IMR-90 (cell line): ENCODE measurements around the gene VNN1. TPM values are rescaled to one million over a fixed set of nuclear protein-coding genes. Genes with fewer than 3 reads are reported as not detected.

Source experiments
- ATAC-seq: fragments of 200-7000 bp; cut with Tn5 transposase; 2 replicates; pipeline ENCODE4 v1.9.1; 2020; ENCODE audit warnings: low read depth, mild to moderate bottlenecking, moderate library complexity
- BruUV-seq: library from RNA; stranded (reverse); fragments of 400-500 nt; replicated peaks from 2 replicates; lab custom pipeline; 2021; lab: Mats Ljungman, UMichigan
- CTCF ChIA-PET: fragments of 300-600 bp; formaldehyde crosslinking; extraction: SDS; loops from one replicate; lab custom pipeline; 2021; ENCODE audit warnings: antibody characterized with exemption; lab: Yijun Ruan, JAX
- POLR2A ChIA-PET: fragments of 300-600 bp; sonication (Branson Sonifier 250); formaldehyde crosslinking; loops from one replicate; lab custom pipeline; 2022; ENCODE audit warnings: antibody characterized with exemption; ENCODE audit not compliant: unreplicated experiment; lab: Charles Lee
- DNase-seq: peaks from one replicate; pipeline ENCODE4 v3.0.0; 2013
- H2AFZ ChIP-seq: replicated peaks from 2 replicates; pipeline ENCODE3; 2013; ENCODE audit warnings: low read length, mild to moderate bottlenecking; ENCODE audit not compliant: poor library complexity
- H2AK5ac ChIP-seq: 2 replicates; pipeline ENCODE4 v1.6.1; 2013; ENCODE audit warnings: low read depth, low read length, inconsistent platforms
- H2AK9ac ChIP-seq: replicated peaks from 2 replicates; pipeline ENCODE3; 2013; ENCODE audit warnings: mild to moderate bottlenecking, low read depth, low read length, moderate library complexity; ENCODE audit not compliant: poor library complexity
- H2BK120ac ChIP-seq: 2 replicates; pipeline ENCODE4 v1.6.1; 2013; ENCODE audit warnings: low read depth, low read length, inconsistent platforms
- H2BK15ac ChIP-seq: 3 replicates; pipeline ENCODE4 v1.6.1; 2013; ENCODE audit warnings: low read depth, low read length, inconsistent platforms
- H2BK20ac ChIP-seq: 2 replicates; pipeline ENCODE4 v1.6.1; 2013; ENCODE audit warnings: low read depth, mild to moderate bottlenecking, inconsistent platforms, low read length, moderate library complexity
- H2BK5ac ChIP-seq: 2 replicates; pipeline ENCODE4 v1.6.1; 2013; ENCODE audit warnings: mild to moderate bottlenecking, low read depth, low read length, inconsistent platforms; ENCODE audit not compliant: poor library complexity, severe bottlenecking
- H3K14ac ChIP-seq: replicated peaks from 2 replicates; pipeline ENCODE4 v1.6.1; 2013; ENCODE audit warnings: low read depth, low read length, inconsistent platforms
- H3K18ac ChIP-seq: 2 replicates; pipeline ENCODE4 v1.6.1; 2013; ENCODE audit warnings: low read depth, low read length, control low read depth
- H3K23ac ChIP-seq: 2 replicates; pipeline ENCODE4 v1.6.1; 2013; ENCODE audit warnings: low read depth, low read length, inconsistent platforms
- H3K27ac ChIP-seq: 2 replicates; pipeline ENCODE4 v1.5.1; 2013; ENCODE audit warnings: mild to moderate bottlenecking, control low read depth, low read length; ENCODE audit not compliant: insufficient read depth
- H3K27me3 ChIP-seq: 2 replicates; pipeline ENCODE4 v1.6.1; 2013; ENCODE audit warnings: low read length; ENCODE audit not compliant: control insufficient read depth, insufficient read depth
- H3K36me3 ChIP-seq: 2 replicates; pipeline ENCODE4 v1.6.1; 2013; ENCODE audit warnings: low read length, mixed read lengths; ENCODE audit not compliant: control insufficient read depth, insufficient read depth
- H3K4ac ChIP-seq: 2 replicates; pipeline ENCODE4 v1.6.1; 2013; ENCODE audit warnings: low read depth, low read length, inconsistent platforms
- H3K4me1 ChIP-seq: 2 replicates; pipeline ENCODE4 v1.6.1; 2013; ENCODE audit warnings: low read length, mixed read lengths; ENCODE audit not compliant: control insufficient read depth, insufficient read depth
- H3K4me2 ChIP-seq: 2 replicates; pipeline ENCODE4 v1.6.1; 2013; ENCODE audit warnings: low read depth, mild to moderate bottlenecking, control low read depth, low read length, moderate library complexity
- H3K4me3 ChIP-seq: 2 replicates; pipeline ENCODE4 v1.5.1; 2013; ENCODE audit warnings: low read depth, mild to moderate bottlenecking, control low read depth, low read length, moderate library complexity; ENCODE audit not compliant: insufficient read depth
- H3K56ac ChIP-seq: 2 replicates; pipeline ENCODE4 v1.6.1; 2013; ENCODE audit warnings: low read length, inconsistent platforms; ENCODE audit not compliant: insufficient read depth; ENCODE audit errors: extremely low read depth
- H3K79me1 ChIP-seq, 2 experiments: 2 replicates each; pipeline ENCODE4 v1.6.1; 2013; ENCODE audit warnings: low read length in 2 of 2, inconsistent platforms in 1 of 2, low read depth in 1 of 2
- H3K9ac ChIP-seq: 2 replicates; pipeline ENCODE4 v1.6.1; 2013; ENCODE audit warnings: low read depth, low read length, control low read depth
- H3K9me1 ChIP-seq: 2 replicates; pipeline ENCODE4 v1.6.1; 2013; ENCODE audit warnings: low read length, inconsistent platforms; ENCODE audit not compliant: insufficient read depth
- H3K9me3 ChIP-seq: 2 replicates; pipeline ENCODE4 v1.6.1; 2013; ENCODE audit warnings: low read length; ENCODE audit not compliant: control insufficient read depth, insufficient read depth
- H4K20me1 ChIP-seq: 2 replicates; pipeline ENCODE4 v1.6.1; 2013; ENCODE audit warnings: low read length, inconsistent platforms; ENCODE audit not compliant: insufficient read depth
- H4K5ac ChIP-seq: 2 replicates; pipeline ENCODE4 v1.6.1; 2013; ENCODE audit warnings: mild to moderate bottlenecking, low read depth, low read length, control low read depth
- H4K8ac ChIP-seq, 2 experiments: 2 replicates each; pipeline ENCODE4 v1.6.1; 2013; ENCODE audit warnings: low read depth in 2 of 2, low read length in 2 of 2, control low read depth in 1 of 2, inconsistent platforms in 1 of 2
- H4K91ac ChIP-seq: 2 replicates; pipeline ENCODE4 v1.6.1; 2013; ENCODE audit warnings: low read depth, low read length, inconsistent platforms; ENCODE audit not compliant: insufficient read depth
- CEBPB ChIP-seq: IDR thresholded peaks from 2 replicates; pipeline ENCODE4 v1.6.1; 2012; ENCODE audit warnings: low read depth, low read length, improper control_type of control experiment
- CTCF ChIP-seq: conservative IDR thresholded peaks from 2 replicates; pipeline ENCODE4 v1.5.1; 2012; ENCODE audit warnings: mild to moderate bottlenecking, low read depth, low read length, improper control_type of control experiment
- FOS ChIP-seq: fragments of 150-350 bp; IDR thresholded peaks from 2 replicates; pipeline ENCODE4 v1.6.1; 2016; ENCODE audit warnings: low read depth, low read length
- MAFK ChIP-seq: IDR thresholded peaks from 2 replicates; pipeline ENCODE4 v1.6.1; 2012; ENCODE audit warnings: low read depth, low read length, improper control_type of control experiment
- RFX5 ChIP-seq: IDR thresholded peaks from 2 replicates; pipeline ENCODE4 v1.8.0; 2012; ENCODE audit warnings: low read depth, mild to moderate bottlenecking, low read length, moderate library complexity
- SMC3 ChIP-seq: fragments of 150-350 bp; IDR thresholded peaks from 2 replicates; pipeline ENCODE4 v1.6.1; 2016; ENCODE audit warnings: low read depth, mild to moderate bottlenecking, antibody characterized with exemption, low read length, moderate library complexity
- WGBS, 2 experiments: methylation state at CpG; one replicate each; pipeline versions ENCODE4 v1.1.5 to v1.1.7; 2013; ENCODE audit warnings: missing lambda C conversion rate in 2 of 2; ENCODE audit not compliant: insufficient read length in 1 of 2; ENCODE audit errors: extremely low coverage in 2 of 2; 5-methylcytosine and 5-hydroxymethylcytosine counted together
- dilution Hi-C: fragments of 300-500 bp; cut with HindIII; formaldehyde crosslinking; loops from one replicate; pipeline ENCODE4 v1.14.3; 2018; ENCODE audit warnings: low sequenced_read_pairs; ENCODE audit not compliant: unreplicated experiment
- in situ Hi-C: fragments of 300-500 bp; cut with MboI; formaldehyde crosslinking; loops from 3 replicates; pipeline ENCODE4 v1.14.3; 2019; ENCODE audit warnings: low sequenced_read_pairs, inconsistent platforms, mixed read lengths
- intact Hi-C: fragments of 100-400 bp; cut with micrococcal nuclease; formaldehyde crosslinking; loops from 2 replicates; pipeline ENCODE4 v1.10.0; 2022
- polyA plus RNA-seq, 3 experiments: library from polyadenylated mRNA; depleted of rRNA; stranded (reverse); fragments of >200 nt; gene quantifications; 2 replicates each; pipeline ENCODE4 v1.2.3, GENCODE V29; 2012; ENCODE audit warnings: low replicate concordance in 1 of 3
- total RNA-seq: library from RNA; depleted of rRNA; stranded (reverse); fragments of >200 nt; gene quantifications from 2 replicates; pipeline ENCODE4 v1.2.3, GENCODE V29; 2012

The VNN1 gene
- total and polyA plus RNA-seq, 2 of the 4 experiments (the other 2 are of a cell fraction) = 0.07 TPM; not detected in 1

- peak; percentile 78 for ATAC-seq
- no peak overlapping the region for H3K4me2 ChIP-seq
Observed at GRCh38 chr6:132712366-132712765, 1.5 kb downstream of the VNN1 start.

More at GRCh38 chr6:132712366-132712765, 1.5 kb downstream of the VNN1 start:
- H3K27ac ChIP-seq = no peak overlapping the region
- no peak overlapping the region for H2BK15ac ChIP-seq
- no peak overlapping the region for H2BK120ac ChIP-seq
- peak overlapping the region; percentile 5 for H2BK5ac ChIP-seq
- no peak overlapping the region for H3K9ac ChIP-seq
- H3K4me3 ChIP-seq = no peak overlapping the region
- no peaks in the 10 kb centered on the region for H3K36me3 ChIP-seq
- H3K14ac ChIP-seq = 0 out of 2 replicates have a peak overlapping the region, but pooled peaks have one; percentile 75
- H2BK20ac ChIP-seq = no peak overlapping the region
- no peaks in the 10 kb centered on the region for H3K9me3 ChIP-seq
- no peaks in the 10 kb centered on the region for H3K79me1 ChIP-seq
- H4K8ac ChIP-seq = no peak overlapping the region
- dilution Hi-C loops (no loop called here), in situ Hi-C loops (no loop called here), intact Hi-C loops (no loop called here)
- no peak overlapping the region for H3K56ac ChIP-seq
- no peak overlapping the region for H4K91ac ChIP-seq
- H3K18ac ChIP-seq = no peak overlapping the region
- H3K4ac ChIP-seq = 0 out of 2 replicates have a peak overlapping the region, but pooled peaks have one; percentile 30
- POLR2A ChIA-PET = no interaction called here
- WGBS, 2 experiments = no CpG with 5 or more reads among the region's 4 CpGs
- H4K20me1 ChIP-seq = no peaks in the 10 kb centered on the region
- no peak overlapping the region for H2AK9ac ChIP-seq
- H2AFZ ChIP-seq = no peak overlapping the region
- no peak overlapping the region for H2AK5ac ChIP-seq
- DNase-seq = peak; percentile 62
- no peaks in the 10 kb centered on the region for H3K27me3 ChIP-seq
- 0 out of 2 replicates have a peak, but pooled peaks cover 4% of the 10 kb centered on the region for H3K4me1 ChIP-seq
- H3K9me1 ChIP-seq = no peaks in the 10 kb centered on the region; the same call in 1 of the 2 replicates
- no peak for TF ChIP-seq FOS
- no peak for TF ChIP-seq SMC3
- TF ChIP-seq RFX5 = no peak
- TF ChIP-seq CEBPB = no peak
- no peak for TF ChIP-seq MAFK
- no peak for TF ChIP-seq CTCF
- BruUV-seq = no TSS peak
- CTCF ChIA-PET = interaction anchor here (0.7 to 1.2 kb wide), 2 partner anchors 17 to 19 kb away, joined by 3 to 4 read pairs; no protein-coding TSS in a partner anchor
- H4K5ac ChIP-seq = no peak overlapping the region
- H3K23ac ChIP-seq = no peak overlapping the region
